Tibial artery (tissue), 4 donors: ENCODE data around the gene KCNA2.

Source experiments
- DNase-seq, 2 donors: peaks; one replicate each; pipeline ENCODE4 v3.0.0-alpha.2; 2019
- H3K27ac ChIP-seq, 2 donors: fragments of 200-600 bp; sonication (generic) in 1 of 2; 1 replicate in 1 of 2; 2 replicates in 1 of 2; pipeline ENCODE4 v1.5.1; 2018 to 2019; ENCODE audit warnings: mild to moderate bottlenecking in 1 of 2
- H3K27me3 ChIP-seq, 2 donors: fragments of 200-600 bp; sonication (generic) in 1 of 2; one replicate each; pipeline versions ENCODE4 v1.5.1 to v1.6.0; 2016 to 2019
- H3K36me3 ChIP-seq, 3 donors: fragments of 200-600 bp; sonication (generic) in 2 of 3; one replicate each; pipeline ENCODE4 v1.5.1; 2016 to 2019; ENCODE audit warnings: mild to moderate bottlenecking in 2 of 3
- H3K4me1 ChIP-seq, 4 donors: fragments of 200-600 bp; sonication (generic) in 2 of 4; 1 replicate in 3 of 4; 2 replicates in 1 of 4; pipeline ENCODE4 v1.5.1; 2016 to 2019
- H3K4me3 ChIP-seq, 2 donors: fragments of 200-600 bp; sonication (generic) in 1 of 2; 1 replicate in 1 of 2; 2 replicates in 1 of 2; pipeline ENCODE4 v1.5.1; 2018 to 2019; ENCODE audit warnings: mild to moderate bottlenecking in 2 of 2
- H3K9me3 ChIP-seq, 3 donors: fragments of 200-600 bp; sonication (generic) in 1 of 3; one replicate each; pipeline ENCODE4 v1.5.1; 2016 to 2019
- CTCF ChIP-seq, 2 experiments: fragments of 200-600 bp in 1 of 2; fragments of 450-650 bp in 1 of 2; IDR thresholded peaks; one replicate each; pipeline ENCODE4 v1.5.1; 2017 to 2019; ENCODE audit warnings: antibody characterized with exemption in 2 of 2, mild to moderate bottlenecking in 1 of 2, moderate library complexity in 1 of 2
- intact Hi-C: fragments of 100-400 bp; cut with DNase I; formaldehyde crosslinking; loops from one replicate; pipeline ENCODE4 v1.15.0; 2023; ENCODE audit warnings: low total_unique reads

KCNA2 gene

GRCh38 chr1:110605901-110606656 is at the start of gene KCNA2:
Gene KCNA2, minus strand, starts transcription at chr1:110606358. Its CDS starts 1,576 bp downstream, at chr1:110604782.
- H3K9me3 ChIP-seq = no peaks in the 10 kb centered on the region
- H3K36me3 ChIP-seq = no peaks in the 10 kb centered on the region
- peak within 1 kb of the TSS; percentile 57 to 69 for H3K27ac ChIP-seq
- H3K4me1 ChIP-seq = peaks cover 0 to 29% (median 15%) of the 10 kb centered on the region in 4 donors
- no peak for TF ChIP-seq CTCF (IDR thresholded peaks at IDR 0.05)
- peak in 1 of 2 donors; percentile 68 for DNase-seq
- intact Hi-C loops = no loop called here
- peak within 1 kb of the TSS; percentile 58 to 67 for H3K4me3 ChIP-seq
- peaks cover 0 to 49% of the 10 kb centered on the region in 2 donors for H3K27me3 ChIP-seq

GRCh38 chr1:110650609-110651008 is 44.5 kb upstream of the KCNA2 start:
- no peak overlapping the region for H3K4me3 ChIP-seq
- peaks cover 0 to 8% of the 10 kb centered on the region in 2 donors for H3K27me3 ChIP-seq
- no peak for DNase-seq
- H3K27ac ChIP-seq = no peak overlapping the region
- no peaks in the 10 kb centered on the region for H3K9me3 ChIP-seq
- no peak for TF ChIP-seq CTCF (IDR thresholded peaks at IDR 0.05)
- intact Hi-C loops = no loop called here
- H3K4me1 ChIP-seq = peaks cover 0 to 6% (median 0%) of the 10 kb centered on the region in 4 donors
- H3K36me3 ChIP-seq = no peaks in the 10 kb centered on the region

GRCh38 chr1:110648417-110648816 is 42.3 kb upstream of the KCNA2 start:
- Histone ChIP-seq H3K36me3 (no peaks in the 10 kb centered on the region), H3K27ac (no peak overlapping the region), H3K4me3 (no peak overlapping the region), H3K4me1 (peaks cover 0 to 8% (median 0%) of the 10 kb centered on the region in 4 donors), H3K27me3 (peaks cover 0 to 8% of the 10 kb centered on the region in 2 donors), H3K9me3 (no peaks in the 10 kb centered on the region)
- no peak for DNase-seq
- intact Hi-C loops = no loop called here
- no peak for TF ChIP-seq CTCF (IDR thresholded peaks at IDR 0.05)

- H3K4me3 ChIP-seq = no peak overlapping the region
- H3K27me3 ChIP-seq = peaks cover 0 to 8% of the 10 kb centered on the region in 2 donors
- H3K9me3 ChIP-seq = no peaks in the 10 kb centered on the region
- no peaks in the 10 kb centered on the region for H3K36me3 ChIP-seq
- peaks cover 0 to 8% (median 0%) of the 10 kb centered on the region in 4 donors for H3K4me1 ChIP-seq
- no peak overlapping the region for H3K27ac ChIP-seq
- intact Hi-C loops = no loop called here
- no peak for TF ChIP-seq CTCF (IDR thresholded peaks at IDR 0.05)
- no peak for DNase-seq
Observed at GRCh38 chr1:110647254-110647891, 41.2 kb upstream of the KCNA2 start.

GRCh38 chr1:110645821-110646735 is 39.9 kb upstream of the KCNA2 start:
- Histone ChIP-seq H3K27me3 (peaks cover 0 to 8% of the 10 kb centered on the region in 2 donors), H3K4me3 (no peak overlapping the region), H3K27ac (no peak overlapping the region), H3K36me3 (no peaks in the 10 kb centered on the region), H3K9me3 (no peaks in the 10 kb centered on the region), H3K4me1 (peaks cover 0 to 8% (median 0%) of the 10 kb centered on the region in 4 donors)
- intact Hi-C loops = no loop called here
- TF ChIP-seq CTCF (IDR thresholded peaks at IDR 0.05) = no peak
- DNase-seq = no peak
